Keratinocyte (primary cell): ENCODE data around the gene PVRIG.

Experiments
- EZH2 ChIP-seq: IDR thresholded peaks from one replicate; pipeline ENCODE4 v1.6.1; 2012; ENCODE audit warnings: inconsistent platforms, mild to moderate bottlenecking, low read length, moderate library complexity
- TF ChIP-seq, protein P1 (sequence below), 3 experiments: IDR thresholded peaks in 1 of 3; conservative IDR thresholded peaks in 1 of 3; optimal IDR thresholded peaks in 1 of 3; 2 replicates in 2 of 3; 3 replicates in 1 of 3; pipeline versions ENCODE3 to v1.5.1; 2011; ENCODE audit warnings: low read length in 3 of 3, mild to moderate bottlenecking in 3 of 3, moderate library complexity in 2 of 3, control low read depth in 1 of 3, inconsistent platforms in 1 of 3; ENCODE audit not compliant: insufficient read depth in 2 of 3; ENCODE audit errors: extremely low read depth in 1 of 3

DNA sequence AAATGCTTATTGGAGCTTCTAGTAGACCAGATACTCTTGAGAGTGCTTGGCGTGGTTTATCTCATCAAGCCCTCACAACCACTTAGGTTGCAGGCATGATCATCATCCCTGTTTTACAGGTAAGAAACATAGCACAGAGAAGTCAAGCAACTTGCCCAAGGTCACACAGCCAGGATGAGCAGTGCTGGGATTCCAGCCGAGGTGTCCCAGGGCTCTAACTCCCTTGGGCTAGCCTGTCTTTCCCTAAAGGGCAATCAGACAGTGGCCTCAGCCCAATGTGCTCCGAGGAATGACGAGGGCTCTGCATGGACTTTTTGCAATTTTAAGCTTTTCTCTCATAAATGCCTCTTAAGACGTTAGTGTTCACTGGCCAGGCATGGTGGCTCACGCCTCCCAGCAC is 47.9 kb downstream of the PVRIG start:
- TF ChIP-seq, protein P1, sequence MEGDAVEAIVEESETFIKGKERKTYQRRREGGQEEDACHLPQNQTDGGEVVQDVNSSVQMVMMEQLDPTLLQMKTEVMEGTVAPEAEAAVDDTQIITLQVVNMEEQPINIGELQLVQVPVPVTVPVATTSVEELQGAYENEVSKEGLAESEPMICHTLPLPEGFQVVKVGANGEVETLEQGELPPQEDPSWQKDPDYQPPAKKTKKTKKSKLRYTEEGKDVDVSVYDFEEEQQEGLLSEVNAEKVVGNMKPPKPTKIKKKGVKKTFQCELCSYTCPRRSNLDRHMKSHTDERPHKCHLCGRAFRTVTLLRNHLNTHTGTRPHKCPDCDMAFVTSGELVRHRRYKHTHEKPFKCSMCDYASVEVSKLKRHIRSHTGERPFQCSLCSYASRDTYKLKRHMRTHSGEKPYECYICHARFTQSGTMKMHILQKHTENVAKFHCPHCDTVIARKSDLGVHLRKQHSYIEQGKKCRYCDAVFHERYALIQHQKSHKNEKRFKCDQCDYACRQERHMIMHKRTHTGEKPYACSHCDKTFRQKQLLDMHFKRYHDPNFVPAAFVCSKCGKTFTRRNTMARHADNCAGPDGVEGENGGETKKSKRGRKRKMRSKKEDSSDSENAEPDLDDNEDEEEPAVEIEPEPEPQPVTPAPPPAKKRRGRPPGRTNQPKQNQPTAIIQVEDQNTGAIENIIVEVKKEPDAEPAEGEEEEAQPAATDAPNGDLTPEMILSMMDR (optimal IDR thresholded peaks at IDR 0.05 in 1 of 3, IDR thresholded peaks at IDR 0.05 in 1 of 3, conservative IDR thresholded peaks at IDR 0.05 in 1 of 3; ENCODE audit: extremely low read depth in 1 of 3, insufficient read depth in 2 of 3, low read length in 3 of 3) = no peak
- TF ChIP-seq EZH2 = no peak
